Panc1 (cell line): ENCODE results near the gene RPL28. TPM values are rescaled to one million over a fixed set of nuclear protein-coding genes. Genes with fewer than 3 reads are reported as not detected.

Experiments used
- ATAC-seq: fragments of 200-7000 bp; cut with Tn5 transposase; 2 replicates; pipeline ENCODE4 v1.9.1; 2020; ENCODE audit warnings: mild to moderate bottlenecking, moderate library complexity
- BruUV-seq: library from RNA; stranded (reverse); fragments of 400-500 nt; replicated peaks from 2 replicates; lab custom pipeline; 2021; lab: Mats Ljungman, UMichigan
- CTCF ChIA-PET: fragments of 300-600 bp; sonication (Branson Sonifier 250); formaldehyde crosslinking; loops from one replicate; lab custom pipeline; 2022; ENCODE audit warnings: antibody characterized with exemption; lab: Charles Lee
- POLR2A ChIA-PET: fragments of 300-600 bp; sonication (Branson Sonifier 250); formaldehyde crosslinking; loops from one replicate; lab custom pipeline; 2022; ENCODE audit warnings: antibody characterized with exemption; lab: Charles Lee
- DNase-seq: peaks from one replicate; pipeline ENCODE4 v3.0.0-alpha.2; 2010; ENCODE audit warnings: low read depth, low spot score
- H3K27ac ChIP-seq: 2 replicates; pipeline ENCODE4 v1.5.1; 2011; ENCODE audit warnings: mild to moderate bottlenecking, low read length, inconsistent platforms
- H3K27me3 ChIP-seq: fragments of 200-500 bp; sonication (Bioruptor generic); 2 replicates; pipeline ENCODE4 v1.6.0; 2014; ENCODE audit warnings: low read length, inconsistent platforms; ENCODE audit not compliant: control insufficient read depth, insufficient read depth
- H3K36me3 ChIP-seq: fragments of 200-500 bp; sonication (Bioruptor generic); 2 replicates; pipeline ENCODE4 v1.5.1; 2014; ENCODE audit warnings: inconsistent platforms, mild to moderate bottlenecking, low read length, moderate library complexity; ENCODE audit not compliant: control insufficient read depth, insufficient read depth
- H3K4me1 ChIP-seq: 2 replicates; pipeline ENCODE4 v1.5.1; 2011; ENCODE audit warnings: inconsistent platforms, mild to moderate bottlenecking, low read length, moderate library complexity; ENCODE audit not compliant: control insufficient read depth, insufficient read depth
- H3K4me3 ChIP-seq, 2 experiments: 2 replicates each; pipeline ENCODE4 v1.5.1; 2011 to 2012; ENCODE audit warnings: low read depth in 2 of 2, low read length in 2 of 2, mild to moderate bottlenecking in 2 of 2, inconsistent platforms in 1 of 2, moderate library complexity in 1 of 2
- H3K9me3 ChIP-seq: fragments of 200-500 bp; sonication (Bioruptor generic); 2 replicates; pipeline ENCODE4 v1.5.1; 2014; ENCODE audit warnings: low read depth, mild to moderate bottlenecking, inconsistent platforms, low read length, moderate library complexity; ENCODE audit not compliant: control insufficient read depth, insufficient read depth
- CTCF ChIP-seq: fragments of 450-650 bp; IDR thresholded peaks from 2 replicates; pipeline ENCODE4 v1.5.1; 2017; ENCODE audit warnings: mild to moderate bottlenecking
- POLR2AphosphoS5 ChIP-seq: IDR thresholded peaks from 2 replicates; pipeline ENCODE4 v1.6.1; 2012; ENCODE audit warnings: mild to moderate bottlenecking, low read depth, low read length, moderate library complexity
- REST ChIP-seq, 2 experiments: IDR thresholded peaks; 2 replicates each; pipeline ENCODE4 v1.6.1; 2011 to 2012; ENCODE audit warnings: low read depth in 2 of 2, control low read depth in 1 of 2, low read length in 1 of 2, mild to moderate bottlenecking in 1 of 2, moderate library complexity in 1 of 2; ENCODE audit not compliant: insufficient read depth in 1 of 2
- SIN3A ChIP-seq: IDR thresholded peaks from 2 replicates; pipeline ENCODE4 v1.6.1; 2012; ENCODE audit warnings: low read depth, mild to moderate bottlenecking, low read length, moderate library complexity, borderline replicate concordance; ENCODE audit not compliant: insufficient read depth
- TCF7L2 ChIP-seq: IDR thresholded peaks from 2 replicates; pipeline ENCODE4 v1.6.1; 2011; ENCODE audit warnings: mild to moderate bottlenecking, low read depth, low read length, inconsistent platforms
- in situ Hi-C: cut with HindIII; loops from 2 replicates; pipeline ENCODE4 v1.10.0; 2016; ENCODE audit warnings: low sequenced_read_pairs, low pct_unique_long_range_greater_than_20kb
- intact Hi-C: fragments of 100-400 bp; cut with micrococcal nuclease; formaldehyde crosslinking; loops from one replicate; pipeline ENCODE4 v1.10.0; 2022; ENCODE audit not compliant: unreplicated experiment
- total RNA-seq: library from RNA; stranded (reverse); gene quantifications from one replicate; pipeline ENCODE4 v1.2.1, GENCODE V29; 2021; ENCODE audit not compliant: unreplicated experiment

Gene RPL28
- total RNA-seq, 1 experiment from 2014 or later, result 2,154 TPM

- no peaks in the 10 kb centered on the region for H3K27me3 ChIP-seq
- no peak for ATAC-seq
- H3K4me1 ChIP-seq, result peaks cover 51% of the 10 kb centered on the region
- H3K9me3 ChIP-seq, result no peaks in the 10 kb centered on the region
- POLR2A ChIA-PET, result interaction anchor here (0.5 to 0.6 kb wide), 2 partner anchors 238 to 322 kb away, joined by 3 read pairs; partner anchors contain the start of gene ZNF784
- CTCF ChIA-PET, result interaction anchor here (0.6 kb wide), 1 partner anchor 122 kb away, joined by 8 read pairs; no protein-coding TSS in a partner anchor
- peak overlapping the region; percentile 97 for H3K27ac ChIP-seq
- no peak for DNase-seq
- BruUV-seq, result no TSS peak
- peaks cover 22% of the 10 kb centered on the region for H3K36me3 ChIP-seq
- no peak for TF ChIP-seq POLR2AphosphoS5
- TF ChIP-seq TCF7L2, result no peak
- TF ChIP-seq CTCF, result no peak
- TF ChIP-seq REST (IDR thresholded peaks at IDR 0.05; ENCODE audit: insufficient read depth in 1 of 2, low read depth in 2 of 2, low read length in 1 of 2), result no peak
- TF ChIP-seq SIN3A, result no peak
- peak overlapping the region; percentile 83 to 98 for H3K4me3 ChIP-seq
- intact Hi-C loops (no loop called here), in situ Hi-C loops (no loop called here)
Measured at GRCh38 chr19:55386493-55386971, 800 bp downstream of the RPL28 start.

- CTCF ChIA-PET, result no interaction called here
- H3K27ac ChIP-seq, result peak overlapping the region; percentile 97
- BruUV-seq, result no TSS peak
Measured at GRCh38 chr19:55387736-55388497, 2.2 kb downstream of the RPL28 start.

More at GRCh38 chr19:55387736-55388497, 2.2 kb downstream of the RPL28 start:
- POLR2A ChIA-PET, result no interaction called here
- ATAC-seq, result no peak
- H3K36me3 ChIP-seq, result peaks cover 22% of the 10 kb centered on the region
- intact Hi-C loops, result no loop called here
- no peak for TF ChIP-seq POLR2AphosphoS5
- TF ChIP-seq SIN3A, result no peak
- no peaks in the 10 kb centered on the region for H3K27me3 ChIP-seq
- no peak for DNase-seq
- in situ Hi-C loops, result no loop called here
- peaks cover 52% of the 10 kb centered on the region for H3K4me1 ChIP-seq
- H3K4me3 ChIP-seq, result peak overlapping the region; percentile 83 to 98
- no peaks in the 10 kb centered on the region for H3K9me3 ChIP-seq
